ENCODE data around the gene LALBA. TPM values are rescaled to one million over a fixed set of nuclear protein-coding genes. Genes with fewer than 3 reads are reported as not detected.

Gene LALBA
- total RNA-seq, 1 experiment from 2014 or later = not detected

GRCh38 chr12:48567731-48568130 lies 2.1 kb downstream of the LALBA start:
- no peak for DNase-seq
- H3K9ac ChIP-seq (ENCODE audit: extremely low read depth, insufficient read length, low read length) = no peak overlapping the region
- no peaks in the 10 kb centered on the region for H3K79me2 ChIP-seq (ENCODE audit: insufficient read depth, low read length)
- H2BK20ac ChIP-seq (ENCODE audit: low read depth, low read length, poor library complexity, severe bottlenecking) = no peak overlapping the region
- H3K79me1 ChIP-seq (ENCODE audit: insufficient read depth, low read depth, low read length, poor library complexity, severe bottlenecking) = no peaks in the 10 kb centered on the region
- no CpG with 5 or more reads among the region's 4 CpGs for WGBS (ENCODE audit: extremely low coverage, insufficient read length, low lambda C conversion rate)
- no peaks in the 10 kb centered on the region for H4K20me1 ChIP-seq (ENCODE audit: control insufficient read depth, insufficient read depth, insufficient read length)
- H3K9me3 ChIP-seq (ENCODE audit: control insufficient read depth, low read depth, low read length) = no peaks in the 10 kb centered on the region
- H2BK15ac ChIP-seq (ENCODE audit: low read depth, low read length) = no peak overlapping the region
- no peak overlapping the region for H3K27ac ChIP-seq (ENCODE audit: insufficient read length, low read depth, low read length)
- no peak overlapping the region for H3K4me3 Mint-ChIP-seq
- no peak overlapping the region for H2AFZ ChIP-seq (ENCODE audit: low read length)
- H3K4me1 Mint-ChIP-seq = no peaks in the 10 kb centered on the region
- no peak overlapping the region for H2BK120ac ChIP-seq (ENCODE audit: low read depth, low read length, poor library complexity, severe bottlenecking)
- H3K27ac Mint-ChIP-seq = no peak overlapping the region; a peak in 1 of 7 replicates
- no peak overlapping the region for H4K91ac ChIP-seq (ENCODE audit: insufficient read length, low read depth, low read length)
- H3K14ac ChIP-seq (ENCODE audit: insufficient read depth, low read length) = no peak overlapping the region
- H3K4ac ChIP-seq (ENCODE audit: low read depth, low read length) = no peak overlapping the region
- no peaks in the 10 kb centered on the region for H3K27me3 ChIP-seq (ENCODE audit: insufficient read depth, low read length)
- no peaks in the 10 kb centered on the region for H3K36me3 Mint-ChIP-seq (ENCODE audit: insufficient read depth in 1 of 3, low read depth in 3 of 3)
- no peak overlapping the region for H2AK5ac ChIP-seq (ENCODE audit: insufficient read length, low read length)
- H3K56ac ChIP-seq (ENCODE audit: insufficient read length, low read depth, low read length) = no peak overlapping the region
- H3T11ph ChIP-seq (ENCODE audit: low read length) = no peak overlapping the region
- peaks cover 0 to 50% of the 10 kb centered on the region in 2 experiments; a peak in 2 of 5 replicates for H3K9me3 Mint-ChIP-seq
- peaks cover 22% of the 10 kb centered on the region for H3K27me3 Mint-ChIP-seq (ENCODE audit: low read depth)
- H3K4me2 ChIP-seq (ENCODE audit: insufficient read depth, insufficient read length, low read length) = no peak overlapping the region
- no peak overlapping the region for H4K5ac ChIP-seq (ENCODE audit: insufficient read length, low read depth, low read length)
- H3K23me2 ChIP-seq (ENCODE audit: insufficient read length, low read depth, low read length, poor library complexity, severe bottlenecking) = no peaks in the 10 kb centered on the region
- TF ChIP-seq, protein P1, sequence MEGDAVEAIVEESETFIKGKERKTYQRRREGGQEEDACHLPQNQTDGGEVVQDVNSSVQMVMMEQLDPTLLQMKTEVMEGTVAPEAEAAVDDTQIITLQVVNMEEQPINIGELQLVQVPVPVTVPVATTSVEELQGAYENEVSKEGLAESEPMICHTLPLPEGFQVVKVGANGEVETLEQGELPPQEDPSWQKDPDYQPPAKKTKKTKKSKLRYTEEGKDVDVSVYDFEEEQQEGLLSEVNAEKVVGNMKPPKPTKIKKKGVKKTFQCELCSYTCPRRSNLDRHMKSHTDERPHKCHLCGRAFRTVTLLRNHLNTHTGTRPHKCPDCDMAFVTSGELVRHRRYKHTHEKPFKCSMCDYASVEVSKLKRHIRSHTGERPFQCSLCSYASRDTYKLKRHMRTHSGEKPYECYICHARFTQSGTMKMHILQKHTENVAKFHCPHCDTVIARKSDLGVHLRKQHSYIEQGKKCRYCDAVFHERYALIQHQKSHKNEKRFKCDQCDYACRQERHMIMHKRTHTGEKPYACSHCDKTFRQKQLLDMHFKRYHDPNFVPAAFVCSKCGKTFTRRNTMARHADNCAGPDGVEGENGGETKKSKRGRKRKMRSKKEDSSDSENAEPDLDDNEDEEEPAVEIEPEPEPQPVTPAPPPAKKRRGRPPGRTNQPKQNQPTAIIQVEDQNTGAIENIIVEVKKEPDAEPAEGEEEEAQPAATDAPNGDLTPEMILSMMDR (conservative IDR thresholded peaks at IDR 0.05) = no peak
- no peak overlapping the region for H3K23ac ChIP-seq (ENCODE audit: insufficient read length, low read depth, low read length)
- no peak overlapping the region for H2BK12ac ChIP-seq (ENCODE audit: insufficient read length, low read depth, low read length)
- H4K8ac ChIP-seq (replicated peaks; ENCODE audit: insufficient read length, low read depth, low read length) = no peak overlapping the region
- no peaks in the 10 kb centered on the region for H3K4me1 ChIP-seq (ENCODE audit: insufficient read depth, low read length)
- no peak overlapping the region for H3K18ac ChIP-seq (ENCODE audit: insufficient read length, low read depth, low read length)
- H2BK5ac ChIP-seq (ENCODE audit: insufficient read length, low read length) = no peak overlapping the region

Data from H9 (cell line).